AG09309 (cell line): Measurements from ENCODE around the gene HAPLN2.

ENCODE experiments used
- DNase-seq: peaks from one replicate; pipeline ENCODE4 v3.0.0-alpha.2; 2010; ENCODE audit warnings: low read depth
- H3K4me3 ChIP-seq: 2 replicates; pipeline ENCODE4 v1.5.1; 2011; ENCODE audit warnings: mild to moderate bottlenecking, low read depth, low read length, moderate library complexity; ENCODE audit not compliant: control insufficient read depth
- CTCF ChIP-seq: IDR thresholded peaks from 2 replicates; pipeline ENCODE4 v1.5.1; 2011; ENCODE audit warnings: mild to moderate bottlenecking, low read depth, low read length, inconsistent platforms; ENCODE audit not compliant: insufficient read depth, control insufficient read depth; ENCODE audit errors: missing control alignments

The HAPLN2 gene

GRCh38 chr1:156592158-156592909 is 26.9 kb upstream of the HAPLN2 start:
- no peak for TF ChIP-seq CTCF
- peak overlapping the region; percentile 88 for H3K4me3 ChIP-seq
- no peak for DNase-seq

GRCh38 chr1:156592910-156593660 is 26.1 kb upstream of the HAPLN2 start:
- H3K4me3 ChIP-seq = no peak overlapping the region
- TF ChIP-seq CTCF = no peak
- no peak for DNase-seq

GRCh38 chr1:156593661-156593989 is 25.6 kb upstream of the HAPLN2 start:
- DNase-seq = no peak
- no peak overlapping the region for H3K4me3 ChIP-seq
- no peak for TF ChIP-seq CTCF

GRCh38 chr1:156594190-156594589 is 25.0 kb upstream of the HAPLN2 start:
- no peak overlapping the region for H3K4me3 ChIP-seq
- no peak for TF ChIP-seq CTCF
- DNase-seq = no peak

- DNase-seq = no peak
- H3K4me3 ChIP-seq = no peak overlapping the region
- TF ChIP-seq CTCF = no peak
These were observed 24.2 kb upstream of the HAPLN2 start for GRCh38 chr1:156595016-156595415.

- no peak for DNase-seq
- H3K4me3 ChIP-seq = no peak overlapping the region
- no peak for TF ChIP-seq CTCF
These were observed 22.8 kb upstream of the HAPLN2 start for GRCh38 chr1:156596426-156596825.
